ENCODE results near the gene TINAGL1.

DNA sequence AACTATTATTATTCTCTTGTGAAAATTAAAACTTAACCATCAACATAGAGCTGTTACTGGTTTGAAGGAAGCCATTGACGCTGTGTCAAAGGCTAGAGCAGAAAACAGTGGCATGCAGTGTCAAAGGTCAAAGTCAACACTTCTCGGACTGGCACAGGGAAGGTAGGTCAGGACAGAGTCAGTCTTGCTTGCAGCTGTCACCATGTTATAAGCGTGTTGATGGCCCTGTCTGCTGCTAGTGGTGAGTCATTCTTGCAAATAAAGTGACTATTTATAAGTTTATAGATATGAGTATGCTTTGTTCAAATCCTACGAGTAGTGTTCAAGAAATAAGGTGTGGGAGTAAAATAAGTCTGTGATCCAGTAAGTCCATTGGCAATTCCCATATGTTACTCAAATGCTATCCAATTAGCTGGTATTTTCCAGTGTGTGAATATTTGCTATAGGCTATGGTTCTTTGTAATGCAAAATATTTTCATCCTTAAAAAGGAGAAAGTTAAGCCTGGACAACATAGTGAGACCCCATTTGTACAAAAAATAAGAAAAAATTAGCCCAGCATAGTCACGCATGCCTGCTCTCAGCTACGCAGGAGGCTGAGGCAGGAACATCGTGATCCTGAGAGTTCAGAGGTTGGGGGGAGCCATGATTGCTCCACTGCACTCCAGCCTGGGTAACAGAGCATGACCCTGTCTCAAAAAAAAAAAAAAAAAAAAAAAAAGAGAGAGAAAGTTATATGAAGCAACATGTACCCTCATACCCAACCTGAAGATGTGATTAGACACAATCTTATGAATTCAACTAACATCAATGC is 26.3 kb upstream of the TINAGL1 start:
- TF ChIP-seq, protein P1, sequence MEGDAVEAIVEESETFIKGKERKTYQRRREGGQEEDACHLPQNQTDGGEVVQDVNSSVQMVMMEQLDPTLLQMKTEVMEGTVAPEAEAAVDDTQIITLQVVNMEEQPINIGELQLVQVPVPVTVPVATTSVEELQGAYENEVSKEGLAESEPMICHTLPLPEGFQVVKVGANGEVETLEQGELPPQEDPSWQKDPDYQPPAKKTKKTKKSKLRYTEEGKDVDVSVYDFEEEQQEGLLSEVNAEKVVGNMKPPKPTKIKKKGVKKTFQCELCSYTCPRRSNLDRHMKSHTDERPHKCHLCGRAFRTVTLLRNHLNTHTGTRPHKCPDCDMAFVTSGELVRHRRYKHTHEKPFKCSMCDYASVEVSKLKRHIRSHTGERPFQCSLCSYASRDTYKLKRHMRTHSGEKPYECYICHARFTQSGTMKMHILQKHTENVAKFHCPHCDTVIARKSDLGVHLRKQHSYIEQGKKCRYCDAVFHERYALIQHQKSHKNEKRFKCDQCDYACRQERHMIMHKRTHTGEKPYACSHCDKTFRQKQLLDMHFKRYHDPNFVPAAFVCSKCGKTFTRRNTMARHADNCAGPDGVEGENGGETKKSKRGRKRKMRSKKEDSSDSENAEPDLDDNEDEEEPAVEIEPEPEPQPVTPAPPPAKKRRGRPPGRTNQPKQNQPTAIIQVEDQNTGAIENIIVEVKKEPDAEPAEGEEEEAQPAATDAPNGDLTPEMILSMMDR (IDR thresholded peaks at IDR 0.05 in 2 of 3, conservative IDR thresholded peaks at IDR 0.05 in 1 of 3; ENCODE audit: control insufficient read depth in 2 of 3, extremely low read depth in 1 of 3, insufficient read depth in 1 of 3, low read depth in 3 of 3, low read length in 3 of 3): no peak
- TF ChIP-seq RELA (IDR thresholded peaks at IDR 0.05; ENCODE audit: borderline replicate concordance, partially characterized antibody) (no peak), ESRRA (IDR thresholded peaks at IDR 0.05; ENCODE audit: low read length) (no peak), YY1 (IDR thresholded peaks at IDR 0.05; ENCODE audit: low read depth, low read length) (peak; percentile 59; the same call in 1 of the 2 replicates), EZH2 (IDR thresholded peaks at IDR 0.05; ENCODE audit: borderline replicate concordance, control insufficient read depth, low read depth, low read length) (no peak), POLR2A (IDR thresholded peaks at IDR 0.05; ENCODE audit: low read depth, low read length) (no peak; the same call in 1 of the 2 replicates), POLR2AphosphoS2 (IDR thresholded peaks at IDR 0.05; ENCODE audit: low read depth, low read length) (no peak)
- TF ChIP-seq, protein P2, sequence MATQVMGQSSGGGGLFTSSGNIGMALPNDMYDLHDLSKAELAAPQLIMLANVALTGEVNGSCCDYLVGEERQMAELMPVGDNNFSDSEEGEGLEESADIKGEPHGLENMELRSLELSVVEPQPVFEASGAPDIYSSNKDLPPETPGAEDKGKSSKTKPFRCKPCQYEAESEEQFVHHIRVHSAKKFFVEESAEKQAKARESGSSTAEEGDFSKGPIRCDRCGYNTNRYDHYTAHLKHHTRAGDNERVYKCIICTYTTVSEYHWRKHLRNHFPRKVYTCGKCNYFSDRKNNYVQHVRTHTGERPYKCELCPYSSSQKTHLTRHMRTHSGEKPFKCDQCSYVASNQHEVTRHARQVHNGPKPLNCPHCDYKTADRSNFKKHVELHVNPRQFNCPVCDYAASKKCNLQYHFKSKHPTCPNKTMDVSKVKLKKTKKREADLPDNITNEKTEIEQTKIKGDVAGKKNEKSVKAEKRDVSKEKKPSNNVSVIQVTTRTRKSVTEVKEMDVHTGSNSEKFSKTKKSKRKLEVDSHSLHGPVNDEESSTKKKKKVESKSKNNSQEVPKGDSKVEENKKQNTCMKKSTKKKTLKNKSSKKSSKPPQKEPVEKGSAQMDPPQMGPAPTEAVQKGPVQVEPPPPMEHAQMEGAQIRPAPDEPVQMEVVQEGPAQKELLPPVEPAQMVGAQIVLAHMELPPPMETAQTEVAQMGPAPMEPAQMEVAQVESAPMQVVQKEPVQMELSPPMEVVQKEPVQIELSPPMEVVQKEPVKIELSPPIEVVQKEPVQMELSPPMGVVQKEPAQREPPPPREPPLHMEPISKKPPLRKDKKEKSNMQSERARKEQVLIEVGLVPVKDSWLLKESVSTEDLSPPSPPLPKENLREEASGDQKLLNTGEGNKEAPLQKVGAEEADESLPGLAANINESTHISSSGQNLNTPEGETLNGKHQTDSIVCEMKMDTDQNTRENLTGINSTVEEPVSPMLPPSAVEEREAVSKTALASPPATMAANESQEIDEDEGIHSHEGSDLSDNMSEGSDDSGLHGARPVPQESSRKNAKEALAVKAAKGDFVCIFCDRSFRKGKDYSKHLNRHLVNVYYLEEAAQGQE (IDR thresholded peaks at IDR 0.05; ENCODE audit: low read depth, low read length): no peak

All from GM12878 (cell line).